ENCODE measurements around the gene PROC.

PROC gene

DNA sequence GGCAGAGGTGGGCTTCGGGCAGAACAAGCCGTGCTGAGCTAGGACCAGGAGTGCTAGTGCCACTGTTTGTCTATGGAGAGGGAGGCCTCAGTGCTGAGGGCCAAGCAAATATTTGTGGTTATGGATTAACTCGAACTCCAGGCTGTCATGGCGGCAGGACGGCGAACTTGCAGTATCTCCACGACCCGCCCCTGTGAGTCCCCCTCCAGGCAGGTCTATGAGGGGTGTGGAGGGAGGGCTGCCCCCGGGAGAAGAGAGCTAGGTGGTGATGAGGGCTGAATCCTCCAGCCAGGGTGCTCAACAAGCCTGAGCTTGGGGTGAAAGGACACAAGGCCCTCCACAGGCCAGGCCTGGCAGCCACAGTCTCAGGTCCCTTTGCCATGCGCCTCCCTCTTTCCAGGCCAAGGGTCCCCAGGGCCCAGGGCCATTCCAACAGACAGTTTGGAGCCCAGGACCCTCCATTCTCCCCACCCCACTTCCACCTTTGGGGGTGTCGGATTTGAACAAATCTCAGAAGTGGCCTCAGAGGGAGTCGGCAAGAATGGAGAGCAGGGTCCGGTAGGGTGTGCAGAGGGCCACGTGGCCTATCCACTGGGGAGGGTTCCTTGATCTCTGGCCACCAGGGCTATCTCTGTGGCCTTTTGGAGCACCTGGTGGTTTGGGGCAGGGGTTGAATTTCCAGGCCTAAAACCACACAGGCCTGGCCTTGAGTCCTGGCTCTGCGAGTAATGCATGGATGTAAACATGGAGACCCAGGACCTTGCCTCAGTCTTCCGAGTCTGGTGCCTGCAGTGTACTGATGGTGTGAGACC, at the start of gene PROC:
Gene PROC, plus strand, starts transcription at position 128 of the 812 bp plus-strand sequence. CDS start 1,516 bp downstream, outside the sequence.
- DNase-seq (ENCODE audit: low spot score), result no peak

- no peak for DNase-seq (ENCODE audit: low spot score)
Measured at GRCh38 chr2:127370010-127370409, 48.2 kb upstream of the PROC start.

DNA sequence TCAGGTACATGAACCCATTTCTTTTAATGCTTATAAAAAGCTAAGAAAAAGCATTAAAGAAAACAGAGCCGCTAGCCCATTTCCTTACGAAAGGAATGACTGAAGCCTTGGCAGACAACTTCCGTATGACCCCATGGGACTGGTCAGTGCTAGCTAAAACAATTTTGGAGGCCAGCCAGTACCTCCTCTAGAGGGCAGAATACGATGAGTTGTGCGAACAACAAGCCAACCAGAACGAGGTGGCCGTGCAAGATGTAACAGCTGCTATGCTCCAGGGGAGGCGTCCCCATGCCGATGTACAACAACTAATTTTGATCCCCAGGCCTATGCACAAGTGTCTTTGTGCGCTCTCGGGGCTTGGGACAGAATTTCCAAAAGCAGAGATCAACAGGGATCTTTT, 47.2 kb upstream of the PROC start:
- DNase-seq (ENCODE audit: low spot score), result no peak

GRCh38 chr2:127373362-127374083, 44.7 kb upstream of the PROC start:
- DNase-seq (ENCODE audit: low spot score), result no peak

DNA sequence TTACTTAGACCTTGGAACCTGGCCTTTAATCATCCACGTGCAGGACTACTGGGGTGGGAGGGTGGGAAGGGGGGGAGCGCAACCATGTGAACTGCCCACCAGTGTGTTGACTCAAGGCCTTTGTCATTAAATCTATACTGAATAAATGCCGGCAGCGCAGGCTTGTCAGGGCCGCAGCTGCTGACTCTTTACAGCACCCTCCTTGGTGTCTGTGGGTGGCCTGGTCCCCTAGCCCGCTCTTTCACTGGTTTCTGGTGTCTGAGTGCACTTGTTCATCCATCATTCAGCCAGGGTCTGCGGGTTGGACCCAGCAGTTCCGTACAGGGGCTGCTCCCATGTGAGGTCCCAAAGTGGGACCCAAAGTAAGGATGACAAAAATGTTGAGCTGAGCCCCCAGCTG, 42.0 kb upstream of the PROC start:
- DNase-seq (ENCODE audit: low spot score), result no peak

- DNase-seq (ENCODE audit: low spot score), result no peak
Measured at GRCh38 chr2:127377262-127377661, 41.0 kb upstream of the PROC start.

- DNase-seq (ENCODE audit: low spot score), result no peak
Measured at GRCh38 chr2:127378720-127379119, 39.5 kb upstream of the PROC start.

- no peak for DNase-seq (ENCODE audit: low spot score)
Measured at GRCh38 chr2:127379712-127380355, 38.4 kb upstream of the PROC start.

- DNase-seq (ENCODE audit: low spot score), result no peak
Measured at GRCh38 chr2:127381762-127382161, 36.5 kb upstream of the PROC start.

GRCh38 chr2:127382831-127383230, 35.4 kb upstream of the PROC start:
- no peak for DNase-seq (ENCODE audit: low spot score)

DNA sequence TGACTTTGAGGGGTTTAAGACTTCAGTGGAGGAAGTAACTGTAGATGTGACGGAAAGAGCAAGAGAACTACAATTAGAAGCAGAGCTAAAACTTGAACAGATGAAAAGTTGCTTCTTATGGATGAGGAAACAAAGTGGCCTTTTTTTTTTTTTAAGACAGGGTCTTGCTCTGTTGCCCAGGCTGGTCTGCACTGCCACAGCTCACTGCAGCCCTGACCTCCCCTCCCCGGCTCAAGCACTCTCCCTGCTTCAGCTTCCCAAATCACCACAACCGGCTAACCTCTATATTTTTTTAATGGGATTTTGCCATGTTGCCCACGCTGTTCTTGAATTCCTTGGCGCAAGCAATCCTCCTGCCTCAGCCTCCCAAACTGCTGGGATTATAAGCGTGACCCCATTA, 33.7 kb upstream of the PROC start:
- DNase-seq (ENCODE audit: low spot score), result no peak

DNA sequence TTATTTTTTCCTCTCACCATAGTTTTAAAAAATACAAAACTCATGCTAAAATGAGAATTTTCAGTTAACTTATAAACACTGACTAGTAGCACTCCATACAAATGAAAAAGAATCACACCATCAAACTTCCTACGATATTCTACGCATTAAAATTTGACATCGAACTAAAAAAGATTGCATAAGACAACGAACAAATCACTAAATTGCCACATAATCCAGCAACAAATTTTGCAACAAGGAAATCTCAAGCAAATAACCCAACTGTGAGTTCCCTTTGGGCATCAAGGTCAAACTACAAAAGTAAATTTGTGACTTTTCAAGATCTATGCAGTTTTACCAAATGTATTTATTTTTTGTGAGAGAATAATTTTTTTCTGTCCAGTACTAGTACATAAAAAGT, 32.0 kb upstream of the PROC start:
- DNase-seq (ENCODE audit: low spot score), result no peak

GRCh38 chr2:127386764-127387654, 31.2 kb upstream of the PROC start:
- DNase-seq (ENCODE audit: low spot score), result peak; percentile 79

DNA sequence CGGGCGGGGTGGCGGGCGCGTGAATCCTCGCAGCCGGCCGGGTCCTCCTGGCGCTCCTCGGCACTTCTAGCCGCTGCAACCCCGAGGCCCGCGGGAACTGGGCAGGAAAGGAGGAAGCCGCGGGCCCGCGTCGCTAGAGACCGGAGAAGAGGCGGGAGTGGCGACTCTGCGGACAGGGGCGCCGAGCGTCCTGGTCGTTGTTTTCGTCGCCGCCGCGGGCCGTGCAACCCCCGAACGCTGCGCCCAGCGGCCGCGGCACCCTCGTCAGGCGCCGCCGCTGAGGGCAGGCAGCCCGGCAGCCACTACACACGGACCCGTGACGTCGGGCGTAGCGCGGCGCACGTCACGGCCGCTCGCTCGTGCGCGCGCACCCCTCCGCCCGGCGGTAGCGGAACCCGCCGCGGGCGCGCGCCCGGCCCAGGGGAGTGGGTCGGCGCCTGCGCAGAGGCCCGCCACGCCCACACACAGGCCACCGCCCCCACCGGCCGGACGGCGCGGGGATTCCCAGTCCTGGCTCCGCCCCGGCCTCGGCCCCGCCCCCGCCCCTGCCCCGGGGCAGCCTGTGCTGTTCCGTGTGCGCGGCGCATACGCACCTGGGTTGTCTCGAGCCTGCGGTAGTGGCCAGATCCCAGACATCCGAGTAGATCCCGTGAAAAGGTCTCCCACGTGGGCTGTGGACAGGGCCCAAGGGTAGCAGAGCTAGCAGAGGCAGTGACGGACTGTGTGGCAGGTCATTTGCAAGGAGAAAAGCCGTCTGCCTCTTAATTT, 30.4 kb upstream of the PROC start, which contains the start of gene MAP3K2:
Gene MAP3K2, minus strand, starts transcription at position 321 of the 768 bp plus-strand sequence. CDS start 44,846 bp downstream, outside the sequence.
- DNase-seq (ENCODE audit: low spot score), result peak; percentile 85

DNA sequence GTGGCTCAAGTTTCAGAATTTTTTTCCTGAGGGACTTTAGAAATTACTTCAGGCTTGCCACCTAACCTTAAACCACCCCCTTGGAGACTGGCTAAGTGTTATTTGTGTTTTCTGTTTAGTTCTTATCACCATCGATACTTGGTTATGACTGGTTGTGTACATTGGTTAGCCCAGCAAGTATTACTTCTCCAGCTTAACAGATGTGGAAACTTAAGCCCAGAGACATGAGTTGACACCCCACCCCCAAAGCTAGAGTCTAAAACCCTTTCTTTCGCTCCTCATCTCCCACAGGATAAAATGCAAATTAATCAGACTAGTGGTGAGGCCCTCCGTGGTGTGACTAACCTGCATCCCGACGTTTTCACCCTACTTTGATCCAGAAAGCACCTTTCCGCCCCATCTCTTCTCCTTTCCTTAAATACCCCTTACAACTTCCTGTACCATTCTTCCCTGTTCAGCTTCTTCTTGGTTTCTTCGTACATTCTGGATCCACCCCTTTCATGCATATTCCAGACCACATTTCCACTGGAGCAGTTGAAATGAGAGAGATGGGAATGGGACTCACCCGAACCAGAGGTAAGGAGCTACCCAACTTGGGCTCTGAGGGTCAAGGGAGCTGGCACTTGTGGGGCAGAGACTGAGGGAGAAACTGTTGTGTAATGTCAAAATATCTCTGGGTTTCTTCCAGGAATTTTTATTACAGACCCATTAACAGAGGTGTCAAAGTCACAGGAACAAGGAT, 29.6 kb upstream of the PROC start:
- peak; percentile 35 for DNase-seq (ENCODE audit: low spot score)

DNA sequence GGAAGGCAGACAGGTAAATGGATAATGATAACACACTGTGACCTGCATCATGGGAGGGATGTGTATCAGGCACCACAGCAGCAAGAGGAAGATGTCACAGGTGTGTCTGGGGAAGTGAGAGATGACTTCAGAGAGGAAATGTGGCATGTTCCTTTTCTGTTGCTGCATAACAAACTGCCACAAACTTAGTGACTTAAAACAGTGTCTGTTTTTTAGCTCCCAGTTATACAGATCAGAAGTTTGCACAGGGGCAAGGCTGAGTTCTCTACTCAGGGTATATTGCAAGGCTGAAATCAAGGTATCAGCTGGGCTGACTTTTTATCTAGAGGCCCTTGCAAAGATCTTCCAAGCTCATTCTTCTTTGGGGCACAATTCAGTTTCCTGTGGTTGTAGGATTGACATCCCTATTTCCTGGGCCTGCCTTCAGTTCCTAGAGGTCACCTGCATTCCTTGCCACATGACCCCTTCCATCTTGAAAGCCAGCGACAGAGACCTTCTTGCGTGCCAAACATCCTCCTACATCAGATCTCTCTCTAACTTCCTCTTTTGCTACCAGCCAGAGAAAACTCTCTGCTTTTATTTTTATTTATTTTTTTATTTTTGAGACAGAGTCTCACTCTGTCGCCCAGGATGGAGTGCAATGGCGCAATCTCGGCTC, 28.3 kb upstream of the PROC start:
- DNase-seq (ENCODE audit: low spot score), result no peak

GRCh38 chr2:127392133-127392827, 25.9 kb upstream of the PROC start:
- DNase-seq (ENCODE audit: low spot score), result no peak

DNA sequence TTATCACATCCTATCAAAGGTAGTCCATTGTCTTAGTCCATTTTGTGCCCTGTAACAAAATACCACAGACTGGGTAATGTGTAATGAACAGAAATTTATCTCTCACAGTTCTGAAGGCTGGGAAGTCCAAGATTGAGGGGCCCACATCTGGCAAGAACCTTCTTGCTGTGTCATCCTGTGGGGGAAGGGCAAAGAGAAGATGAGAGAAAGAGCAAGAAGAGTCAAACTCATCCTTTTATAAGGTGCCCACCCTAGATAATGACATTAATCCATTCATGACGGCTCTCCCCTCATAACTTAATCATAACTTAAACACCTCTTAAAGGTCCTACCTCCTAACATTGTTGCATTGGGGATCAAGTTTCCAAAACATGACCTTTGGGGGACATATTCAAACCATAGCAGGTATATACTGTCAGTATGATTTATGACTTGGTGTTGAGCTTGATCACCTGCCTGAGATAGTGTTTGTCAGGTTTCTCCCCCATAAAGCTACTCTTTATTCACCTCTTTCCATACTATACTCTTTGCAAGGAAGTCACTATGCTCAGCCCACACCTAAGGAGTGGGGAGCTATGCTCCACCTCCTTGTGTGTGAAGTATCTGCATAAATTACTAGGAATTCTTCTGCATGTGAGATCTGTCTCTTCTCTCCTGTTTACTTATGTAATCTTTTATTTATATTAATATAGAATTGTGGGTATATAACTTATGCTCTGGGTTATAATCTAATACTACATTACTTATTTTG, 25.2 kb upstream of the PROC start:
- DNase-seq (ENCODE audit: low spot score), result no peak

Measured in SW480 (cell line).